IPS-11a (cell line): ENCODE measurements around the gene ANKRD36.
"Not testable (repeated sequence)": the region's sequence is repeated elsewhere in the genome, so short reads cannot be mapped to it uniquely, and the experiment has no call there.

ENCODE experiments used
- H3K4me3 ChIP-seq: one replicate; pipeline ENCODE4 v1.5.1; 2013; ENCODE audit warnings: low read depth, low read length, control low read depth

Gene ANKRD36

GRCh38 chr2:97276232-97276798 is 163.4 kb downstream of the ANKRD36 start:
- not testable (repeated sequence) for H3K4me3 ChIP-seq

- not testable (repeated sequence) for H3K4me3 ChIP-seq
Measured at GRCh38 chr2:97285187-97285586, 172.2 kb downstream of the ANKRD36 start.

DNA sequence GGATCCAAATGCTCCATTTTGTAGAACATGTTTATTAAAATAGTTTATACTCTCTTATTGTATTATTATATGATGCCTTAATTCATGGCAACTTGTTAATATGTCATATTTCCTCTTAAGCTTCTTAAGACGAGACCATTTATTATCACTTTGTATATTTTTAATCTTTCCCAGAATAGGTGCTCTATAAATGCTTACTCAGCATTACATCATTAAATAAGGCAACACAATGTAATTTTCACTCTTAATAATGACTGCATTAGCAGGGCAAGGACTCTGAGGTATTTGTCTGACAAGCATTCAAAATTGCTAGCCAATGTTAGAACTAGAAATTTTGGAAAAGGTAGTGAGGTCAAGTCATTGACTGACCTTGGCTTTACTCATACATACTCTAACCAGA is 180.7 kb downstream of the ANKRD36 start:
- not testable (repeated sequence) for H3K4me3 ChIP-seq
